Measurements from ENCODE around the gene ZDHHC14.

The ZDHHC14 gene

DNA sequence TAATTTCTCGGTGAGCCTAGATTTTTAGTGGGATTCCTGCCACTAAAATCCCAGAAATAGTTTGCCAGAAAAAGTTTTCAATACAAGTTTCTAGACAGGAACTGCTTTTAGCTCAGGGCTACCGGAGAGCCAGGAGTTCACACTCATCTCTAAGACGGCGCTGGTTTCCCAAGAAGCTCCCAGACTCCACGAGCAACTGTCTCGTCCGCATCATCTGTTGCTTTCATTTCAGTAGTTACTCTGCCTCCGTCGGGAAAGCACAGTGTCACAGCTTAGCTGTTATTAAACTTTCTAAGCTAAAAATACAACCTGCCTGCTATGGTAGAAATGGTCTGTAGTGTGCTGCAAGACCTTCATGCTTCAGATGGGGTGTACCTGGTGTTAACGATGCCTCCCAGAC is 244.8 kb downstream of the ZDHHC14 start:
- no peak for TF ChIP-seq ZFX (IDR thresholded peaks at IDR 0.05; ENCODE audit: borderline replicate concordance)
- TF ChIP-seq, protein P1, sequence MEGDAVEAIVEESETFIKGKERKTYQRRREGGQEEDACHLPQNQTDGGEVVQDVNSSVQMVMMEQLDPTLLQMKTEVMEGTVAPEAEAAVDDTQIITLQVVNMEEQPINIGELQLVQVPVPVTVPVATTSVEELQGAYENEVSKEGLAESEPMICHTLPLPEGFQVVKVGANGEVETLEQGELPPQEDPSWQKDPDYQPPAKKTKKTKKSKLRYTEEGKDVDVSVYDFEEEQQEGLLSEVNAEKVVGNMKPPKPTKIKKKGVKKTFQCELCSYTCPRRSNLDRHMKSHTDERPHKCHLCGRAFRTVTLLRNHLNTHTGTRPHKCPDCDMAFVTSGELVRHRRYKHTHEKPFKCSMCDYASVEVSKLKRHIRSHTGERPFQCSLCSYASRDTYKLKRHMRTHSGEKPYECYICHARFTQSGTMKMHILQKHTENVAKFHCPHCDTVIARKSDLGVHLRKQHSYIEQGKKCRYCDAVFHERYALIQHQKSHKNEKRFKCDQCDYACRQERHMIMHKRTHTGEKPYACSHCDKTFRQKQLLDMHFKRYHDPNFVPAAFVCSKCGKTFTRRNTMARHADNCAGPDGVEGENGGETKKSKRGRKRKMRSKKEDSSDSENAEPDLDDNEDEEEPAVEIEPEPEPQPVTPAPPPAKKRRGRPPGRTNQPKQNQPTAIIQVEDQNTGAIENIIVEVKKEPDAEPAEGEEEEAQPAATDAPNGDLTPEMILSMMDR (IDR thresholded peaks at IDR 0.05), result no peak
- H3K27ac ChIP-seq, result no peak overlapping the region

DNA sequence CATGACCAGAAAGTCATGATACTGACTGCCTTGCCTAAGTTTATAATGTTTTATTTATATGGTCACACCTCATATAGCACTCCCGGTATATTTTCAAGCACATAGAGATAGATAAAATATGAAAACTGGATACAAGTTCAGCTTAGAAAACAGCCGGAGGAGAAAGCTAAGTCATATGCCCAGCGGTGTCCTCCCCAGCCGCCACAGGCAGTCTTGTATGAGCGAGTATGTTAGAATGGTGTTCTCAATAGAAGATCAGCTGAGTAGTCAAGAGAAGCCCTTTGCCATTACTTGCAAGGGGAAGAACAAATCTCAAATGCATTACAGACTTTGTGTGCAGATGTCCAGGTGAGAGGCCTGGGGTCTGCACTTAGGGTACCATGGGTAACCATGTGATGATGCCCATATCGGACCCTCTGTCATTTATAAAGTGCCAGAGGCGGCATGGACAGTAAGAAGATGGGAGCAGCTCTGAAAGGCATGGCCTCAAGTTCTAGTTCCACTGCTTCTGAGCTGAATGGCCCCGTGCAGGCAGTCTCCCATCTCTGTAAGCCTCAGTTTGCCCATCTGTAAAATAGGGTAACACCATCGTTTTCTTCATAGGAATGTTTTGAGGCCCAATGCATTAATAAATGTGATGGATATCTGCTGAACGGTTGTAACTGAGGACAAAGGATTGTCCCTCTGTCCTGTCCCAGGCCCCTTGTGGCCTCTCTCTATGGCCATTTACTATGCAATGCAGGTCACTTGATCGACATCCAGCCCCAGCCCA is 246.4 kb downstream of the ZDHHC14 start:
- TF ChIP-seq, protein P1 (IDR thresholded peaks at IDR 0.05), result no peak
- TF ChIP-seq ZFX (IDR thresholded peaks at IDR 0.05; ENCODE audit: borderline replicate concordance), result no peak
- H3K27ac ChIP-seq, result no peak overlapping the region

DNA sequence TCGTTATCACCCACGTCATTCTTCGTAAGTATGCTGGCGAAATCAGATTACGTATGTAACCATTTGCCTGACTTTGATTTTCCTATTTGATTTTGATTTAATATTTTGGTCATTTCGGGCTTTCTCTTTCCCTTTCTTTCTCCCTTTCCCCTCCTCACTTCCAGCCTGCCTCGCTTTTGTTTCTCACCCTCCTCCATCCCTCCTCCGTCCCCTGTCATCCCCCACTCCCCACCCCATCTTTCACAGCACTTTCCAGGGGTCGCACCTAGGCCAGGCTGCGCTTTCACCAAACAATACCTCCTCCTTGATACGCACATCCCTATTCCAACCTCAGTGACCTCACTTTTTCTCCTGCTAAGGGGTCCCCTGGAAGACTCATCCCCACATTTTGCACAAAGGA is 247.5 kb downstream of the ZDHHC14 start:
- no peak overlapping the region for H3K27ac ChIP-seq
- TF ChIP-seq, protein P1 (IDR thresholded peaks at IDR 0.05), result no peak
- no peak for TF ChIP-seq ZFX (IDR thresholded peaks at IDR 0.05; ENCODE audit: borderline replicate concordance)

DNA sequence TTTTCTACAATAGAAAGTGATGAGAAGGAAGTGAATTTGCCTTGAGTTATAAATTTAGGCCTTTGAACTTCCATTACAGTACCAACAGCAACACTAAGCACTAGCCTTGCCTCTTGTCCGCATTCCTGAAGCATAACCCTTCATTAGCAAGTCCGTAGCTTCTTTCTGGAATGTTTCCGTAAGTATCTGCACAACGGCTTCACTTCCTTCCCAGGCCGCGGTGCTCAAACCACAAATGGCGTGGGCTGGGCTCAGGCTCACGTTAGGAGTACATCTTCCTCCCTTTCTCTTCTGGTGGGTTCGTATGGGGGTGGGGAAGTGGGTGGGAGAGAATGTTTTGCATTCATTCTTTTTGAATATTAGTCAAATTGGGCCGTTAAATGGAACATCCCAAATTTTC is 248.2 kb downstream of the ZDHHC14 start:
- TF ChIP-seq, protein P1 (IDR thresholded peaks at IDR 0.05), result no peak
- TF ChIP-seq ZFX (IDR thresholded peaks at IDR 0.05; ENCODE audit: borderline replicate concordance), result no peak
- H3K27ac ChIP-seq, result no peak overlapping the region

DNA sequence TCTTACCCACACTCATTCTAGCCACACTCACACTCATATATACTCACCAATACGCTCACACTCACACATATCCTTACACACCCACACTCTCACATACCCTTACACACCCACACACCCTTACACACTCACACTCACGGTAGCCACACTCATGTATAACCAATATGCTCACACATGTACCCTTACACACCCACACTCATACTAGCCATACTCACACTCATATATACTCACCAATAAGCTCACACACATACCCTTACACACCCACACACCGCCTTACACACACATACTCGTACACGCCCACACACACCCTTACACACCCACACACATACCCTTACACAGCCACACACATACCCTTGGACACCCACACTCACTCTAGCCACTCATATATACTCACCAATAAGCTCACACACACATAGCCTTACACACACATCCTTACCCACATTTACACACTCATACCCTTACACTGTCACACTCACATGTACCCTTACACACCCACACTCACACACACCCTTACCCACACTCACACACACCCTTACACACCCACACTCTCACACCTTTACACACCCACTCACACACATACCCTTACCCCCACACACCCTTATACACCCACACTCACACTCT is 249.6 kb downstream of the ZDHHC14 start:
- H3K27ac ChIP-seq, result no peak overlapping the region
- no peak for TF ChIP-seq ZFX (IDR thresholded peaks at IDR 0.05; ENCODE audit: borderline replicate concordance)
- TF ChIP-seq, protein P1 (IDR thresholded peaks at IDR 0.05), result no peak

DNA sequence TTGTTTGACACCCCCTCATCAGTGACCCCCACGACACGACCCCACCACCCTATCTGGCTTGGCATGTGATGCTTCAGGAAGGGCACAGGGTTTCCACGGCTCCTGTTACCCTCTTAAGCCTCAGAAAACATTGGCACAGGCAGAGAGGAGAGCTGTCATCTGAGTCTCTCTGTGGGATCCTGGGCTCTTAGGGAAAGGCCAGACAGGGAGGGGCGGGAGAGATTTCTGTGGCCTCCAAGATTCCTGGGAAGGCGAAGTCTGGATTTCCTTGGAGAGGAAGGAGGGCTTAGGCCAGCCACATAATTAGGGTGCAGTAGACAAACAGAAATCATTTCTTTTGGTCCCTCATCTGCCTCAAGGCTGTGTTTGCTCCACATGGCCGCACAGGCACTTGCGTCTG is 250.4 kb downstream of the ZDHHC14 start:
- TF ChIP-seq, protein P1 (IDR thresholded peaks at IDR 0.05), result no peak
- TF ChIP-seq ZFX (IDR thresholded peaks at IDR 0.05; ENCODE audit: borderline replicate concordance), result no peak
- H3K27ac ChIP-seq, result no peak overlapping the region

All from 22Rv1 (cell line).